ENCODE results near the gene ELANE.

Gene ELANE

DNA sequence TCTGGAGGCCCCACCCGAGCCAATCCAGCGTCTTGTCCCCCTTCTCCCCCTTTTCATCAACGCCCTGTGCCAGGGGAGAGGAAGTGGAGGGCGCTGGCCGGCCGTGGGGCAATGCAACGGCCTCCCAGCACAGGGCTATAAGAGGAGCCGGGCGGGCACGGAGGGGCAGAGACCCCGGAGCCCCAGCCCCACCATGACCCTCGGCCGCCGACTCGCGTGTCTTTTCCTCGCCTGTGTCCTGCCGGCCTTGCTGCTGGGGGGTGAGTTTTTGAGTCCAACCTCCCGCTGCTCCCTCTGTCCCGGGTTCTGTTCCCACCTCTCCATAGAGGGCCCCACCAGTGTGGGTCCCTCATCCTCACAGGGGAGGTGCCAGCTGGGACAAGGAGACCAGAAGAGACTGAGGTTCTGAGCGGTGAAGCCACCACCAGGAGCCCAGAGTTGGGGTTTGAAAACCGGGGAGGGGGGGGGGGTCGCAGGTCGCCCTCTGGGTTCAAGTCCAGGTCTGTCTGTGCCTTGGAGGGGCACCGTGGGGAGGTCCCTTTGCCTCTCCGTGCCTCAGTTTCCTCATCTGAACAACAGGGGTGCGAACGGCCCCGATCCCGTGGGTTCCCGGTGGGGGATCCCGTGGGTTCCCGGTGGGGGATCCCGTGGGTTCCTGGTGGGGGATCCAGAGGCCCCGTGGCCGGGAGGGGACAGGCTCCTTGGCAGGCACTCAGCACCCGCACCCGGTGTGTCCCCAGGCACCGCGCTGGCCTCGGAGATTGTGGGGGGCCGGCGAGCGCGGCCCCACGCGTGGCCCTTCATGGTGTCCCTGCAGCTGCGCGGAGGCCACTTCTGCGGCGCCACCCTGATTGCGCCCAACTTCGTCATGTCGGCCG is at the start of gene ELANE:
TSS of gene ELANE (plus strand) at position 168 of the 878 bp plus-strand sequence. CDS start at position 194, 26 bp downstream.
- TF ChIP-seq, protein P1, sequence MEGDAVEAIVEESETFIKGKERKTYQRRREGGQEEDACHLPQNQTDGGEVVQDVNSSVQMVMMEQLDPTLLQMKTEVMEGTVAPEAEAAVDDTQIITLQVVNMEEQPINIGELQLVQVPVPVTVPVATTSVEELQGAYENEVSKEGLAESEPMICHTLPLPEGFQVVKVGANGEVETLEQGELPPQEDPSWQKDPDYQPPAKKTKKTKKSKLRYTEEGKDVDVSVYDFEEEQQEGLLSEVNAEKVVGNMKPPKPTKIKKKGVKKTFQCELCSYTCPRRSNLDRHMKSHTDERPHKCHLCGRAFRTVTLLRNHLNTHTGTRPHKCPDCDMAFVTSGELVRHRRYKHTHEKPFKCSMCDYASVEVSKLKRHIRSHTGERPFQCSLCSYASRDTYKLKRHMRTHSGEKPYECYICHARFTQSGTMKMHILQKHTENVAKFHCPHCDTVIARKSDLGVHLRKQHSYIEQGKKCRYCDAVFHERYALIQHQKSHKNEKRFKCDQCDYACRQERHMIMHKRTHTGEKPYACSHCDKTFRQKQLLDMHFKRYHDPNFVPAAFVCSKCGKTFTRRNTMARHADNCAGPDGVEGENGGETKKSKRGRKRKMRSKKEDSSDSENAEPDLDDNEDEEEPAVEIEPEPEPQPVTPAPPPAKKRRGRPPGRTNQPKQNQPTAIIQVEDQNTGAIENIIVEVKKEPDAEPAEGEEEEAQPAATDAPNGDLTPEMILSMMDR (conservative IDR thresholded peaks at IDR 0.05) = no peak
- H3K27ac ChIP-seq = no peak within 1 kb of the TSS

- peak overlapping the region; percentile 99; the same call in 1 of the 2 replicates for H3K27ac ChIP-seq
- TF ChIP-seq, protein P1 (conservative IDR thresholded peaks at IDR 0.05) = no peak
Observed at GRCh38 chr19:802498-803098, 49.5 kb upstream of the ELANE start.

DNA sequence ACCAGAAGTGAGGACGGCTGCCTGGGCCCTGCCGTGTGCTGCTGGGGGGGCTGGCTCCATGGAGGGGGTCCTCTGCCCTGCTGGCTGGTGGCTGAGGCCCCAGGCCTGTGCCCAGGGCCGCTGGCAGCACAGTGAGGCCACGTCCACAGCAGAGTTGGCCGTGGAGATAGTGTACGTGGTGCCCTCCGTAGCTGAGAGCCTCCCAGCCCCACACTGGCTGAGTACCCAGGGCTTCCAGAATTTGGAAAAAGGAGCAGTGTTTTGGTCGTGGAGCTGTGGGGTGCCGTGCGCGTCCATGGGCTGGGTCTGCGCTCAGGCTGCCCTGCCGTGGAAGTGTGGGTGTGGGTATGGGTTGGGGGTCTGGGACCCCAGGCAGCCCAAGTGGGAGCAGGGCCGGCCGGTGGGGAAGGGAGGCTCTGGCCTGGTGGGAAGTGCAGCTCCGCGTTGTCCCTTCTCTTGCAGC is 49.0 kb upstream of the ELANE start:
- TF ChIP-seq, protein P1 (conservative IDR thresholded peaks at IDR 0.05) = no peak
- peak overlapping the region; percentile 14; the same call in 1 of the 2 replicates for H3K27ac ChIP-seq

- no peak overlapping the region for H3K27ac ChIP-seq
- TF ChIP-seq, protein P1 (conservative IDR thresholded peaks at IDR 0.05) = no peak
Observed at GRCh38 chr19:803686-804418, 48.3 kb upstream of the ELANE start.

- TF ChIP-seq, protein P1 (conservative IDR thresholded peaks at IDR 0.05) = no peak
- no peak overlapping the region for H3K27ac ChIP-seq
Observed at GRCh38 chr19:804419-805165, 47.5 kb upstream of the ELANE start.

GRCh38 chr19:805166-805551 is 46.9 kb upstream of the ELANE start:
- TF ChIP-seq, protein P1 (conservative IDR thresholded peaks at IDR 0.05) = no peak
- no peak overlapping the region for H3K27ac ChIP-seq

All from VCaP (cell line).